ENCODE results near the gene CKAP5. TPM values are rescaled to one million over a fixed set of nuclear protein-coding genes. Genes with fewer than 3 reads are reported as not detected.
"Not testable (repeated sequence)": the region's sequence is repeated elsewhere in the genome, so short reads cannot be mapped to it uniquely, and the experiment has no call there.

Gene CKAP5
- total RNA-seq, 1 experiment from 2014 or later = 45.8 TPM

DNA sequence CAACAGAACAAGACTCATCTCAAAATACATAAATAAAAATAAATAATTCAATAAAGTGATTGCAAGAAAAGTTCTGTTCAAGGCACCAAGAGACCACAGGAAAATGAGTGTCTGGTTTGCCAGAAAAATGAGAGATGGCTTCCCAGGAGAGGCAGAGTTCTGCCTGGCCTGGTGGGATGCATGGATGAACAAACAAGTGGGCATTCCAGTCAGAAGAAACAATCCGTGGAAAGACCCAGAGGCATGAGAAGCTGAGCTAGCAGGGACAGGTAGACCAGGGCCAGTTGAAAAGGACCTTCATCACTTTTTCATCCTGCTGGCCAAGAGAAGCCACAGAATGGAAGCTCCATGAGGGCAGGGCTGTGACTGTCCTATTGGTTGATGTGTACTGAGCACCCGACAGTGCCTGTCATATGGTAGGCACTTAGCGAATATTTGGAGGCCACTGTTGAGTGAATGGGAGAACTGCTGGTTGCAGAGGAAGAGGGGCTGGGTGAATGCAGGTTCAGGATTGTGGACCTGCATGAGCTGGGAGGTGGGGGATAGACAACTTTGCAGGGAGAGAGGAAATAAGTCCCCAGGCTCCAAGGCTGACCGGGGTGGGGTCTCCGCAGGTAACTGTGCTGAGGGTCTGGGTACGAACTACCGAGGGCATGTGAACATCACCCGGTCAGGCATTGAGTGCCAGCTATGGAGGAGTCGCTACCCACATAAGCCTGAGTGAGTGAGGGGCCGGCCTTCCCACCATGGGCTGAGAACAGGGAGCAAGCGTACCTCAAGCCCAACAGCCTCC, 123.3 kb downstream of the CKAP5 start:
- no peak for DNase-seq (ENCODE audit: low read depth, low spot score)
- in situ Hi-C loops (cut with HindIII; ENCODE audit: low pct_unique_long_range_greater_than_20kb, low sequenced_read_pairs) = no loop called here

DNA sequence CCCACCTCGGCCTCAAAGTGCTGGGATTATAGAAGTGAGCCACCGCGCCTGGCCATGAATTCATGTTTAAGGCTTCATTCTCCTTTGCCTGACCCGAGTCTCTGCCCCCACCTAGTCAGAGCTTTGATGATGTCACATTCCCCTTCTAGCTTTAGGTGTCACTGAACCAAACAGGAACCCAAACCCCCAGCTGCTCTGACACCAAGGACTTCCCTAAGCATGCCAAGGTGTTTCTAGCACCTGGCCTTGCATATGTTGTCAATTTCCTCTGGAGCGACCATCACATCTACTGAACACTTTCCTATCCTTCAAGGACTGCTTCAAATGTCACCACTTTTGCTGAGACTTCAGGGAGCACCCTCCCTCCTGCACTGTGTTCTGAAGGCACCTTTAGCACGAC, 124.8 kb downstream of the CKAP5 start:
- DNase-seq (ENCODE audit: low read depth, low spot score) = no peak
- in situ Hi-C loops (cut with HindIII; ENCODE audit: low pct_unique_long_range_greater_than_20kb, low sequenced_read_pairs) = no loop called here

DNA sequence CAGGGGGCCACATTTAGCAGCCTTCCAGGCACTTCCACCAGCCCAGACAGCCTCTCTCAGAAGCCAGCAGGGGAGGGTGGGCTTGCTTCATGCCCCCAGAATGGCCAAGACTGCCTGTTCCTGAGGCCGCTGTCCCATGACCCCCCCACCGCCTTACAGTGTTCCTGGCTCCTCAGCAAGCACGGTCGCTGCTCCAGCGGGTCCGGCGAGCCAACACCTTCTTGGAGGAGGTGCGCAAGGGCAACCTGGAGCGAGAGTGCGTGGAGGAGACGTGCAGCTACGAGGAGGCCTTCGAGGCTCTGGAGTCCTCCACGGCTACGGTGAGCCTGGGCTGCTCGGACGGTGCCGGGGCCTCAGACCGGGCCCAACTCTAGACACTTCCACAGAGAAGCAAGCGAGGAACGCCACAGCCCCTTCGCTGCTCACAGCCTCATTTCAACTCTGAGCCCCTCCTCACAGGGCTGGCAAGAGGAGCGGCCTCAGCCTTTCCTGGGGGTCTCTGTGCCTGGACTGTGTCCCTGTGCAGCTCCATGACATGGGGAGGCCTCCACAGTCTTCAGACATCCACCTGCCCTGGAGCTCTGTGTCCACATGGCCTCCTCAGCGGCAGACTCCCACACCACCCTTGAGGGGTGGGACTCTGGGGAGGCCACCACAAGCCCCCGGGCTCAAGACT, 126.4 kb downstream of the CKAP5 start:
- DNase-seq (ENCODE audit: low read depth, low spot score) = no peak
- in situ Hi-C loops (cut with HindIII; ENCODE audit: low pct_unique_long_range_greater_than_20kb, low sequenced_read_pairs) = no loop called here

DNA sequence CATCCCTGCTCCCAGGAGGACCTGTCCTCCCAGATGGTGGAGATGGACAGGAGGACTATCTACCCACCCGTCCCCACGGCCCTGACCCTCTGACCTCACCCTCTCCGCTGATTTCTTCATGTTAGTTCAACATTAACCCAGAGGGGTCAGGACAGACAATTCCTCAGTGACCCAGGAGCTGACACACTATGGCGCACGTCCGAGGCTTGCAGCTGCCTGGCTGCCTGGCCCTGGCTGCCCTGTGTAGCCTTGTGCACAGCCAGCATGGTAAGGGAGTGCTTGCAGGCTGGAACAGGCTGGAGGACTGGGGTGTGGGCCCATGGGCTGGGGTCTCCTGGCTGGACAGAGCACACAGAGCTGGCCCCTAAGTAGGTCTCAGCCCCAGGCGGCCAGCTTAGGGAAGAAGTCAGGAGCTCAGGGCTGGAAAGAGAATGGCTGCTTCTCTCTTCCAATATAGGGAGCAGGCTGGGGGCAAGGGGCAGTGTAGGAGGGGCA, 127.0 kb downstream of the CKAP5 start, which contains the start of gene F2:
F2 (plus strand) TSS at position 166 of the 495 bp plus-strand sequence; CDS start at position 189, 23 bp downstream.
- in situ Hi-C loops (cut with HindIII; ENCODE audit: low pct_unique_long_range_greater_than_20kb, low sequenced_read_pairs) = no loop called here
- no peak for DNase-seq (ENCODE audit: low read depth, low spot score)

DNA sequence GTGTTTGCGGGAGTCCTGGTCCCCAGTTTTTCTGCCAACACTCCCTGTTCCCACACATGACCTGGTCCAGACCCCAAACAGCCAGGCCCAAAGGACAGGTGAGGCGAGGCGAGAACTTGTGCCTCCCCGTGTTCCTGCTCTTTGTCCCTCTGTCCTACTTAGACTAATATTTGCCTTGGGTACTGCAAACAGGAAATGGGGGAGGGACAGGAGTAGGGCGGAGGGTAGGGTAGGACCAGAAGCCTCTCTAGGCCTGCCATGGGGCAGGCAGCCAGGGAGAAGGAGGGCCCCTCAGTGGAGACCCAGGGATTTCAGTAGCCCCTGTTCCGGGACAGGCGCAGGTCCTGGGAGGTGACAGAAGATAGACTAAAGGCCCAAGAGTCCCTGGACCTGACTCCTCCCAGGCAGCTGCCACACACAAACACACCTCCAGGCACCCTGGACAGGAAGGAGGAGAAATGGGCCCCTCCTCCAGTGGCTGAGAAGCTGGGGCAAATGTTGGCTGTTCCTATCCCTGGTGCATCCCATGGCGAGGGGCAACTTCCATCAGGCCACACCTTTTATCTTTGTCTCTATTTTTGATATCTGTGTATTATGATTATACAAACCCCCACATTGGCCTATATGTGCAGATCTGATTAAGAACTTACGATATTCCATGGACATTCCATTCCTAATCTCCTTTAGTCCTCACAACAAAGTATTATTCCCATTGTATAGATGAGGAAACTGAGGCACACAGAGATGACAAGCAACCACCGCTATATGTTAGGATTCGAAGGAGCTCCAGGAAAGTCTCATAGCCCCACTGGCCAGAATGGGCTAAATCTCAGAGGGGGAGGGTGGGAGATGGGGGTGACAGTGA, 127.7 kb downstream of the CKAP5 start:
- in situ Hi-C loops (cut with HindIII; ENCODE audit: low pct_unique_long_range_greater_than_20kb, low sequenced_read_pairs) = no loop called here
- DNase-seq (ENCODE audit: low read depth, low spot score) = no peak

DNA sequence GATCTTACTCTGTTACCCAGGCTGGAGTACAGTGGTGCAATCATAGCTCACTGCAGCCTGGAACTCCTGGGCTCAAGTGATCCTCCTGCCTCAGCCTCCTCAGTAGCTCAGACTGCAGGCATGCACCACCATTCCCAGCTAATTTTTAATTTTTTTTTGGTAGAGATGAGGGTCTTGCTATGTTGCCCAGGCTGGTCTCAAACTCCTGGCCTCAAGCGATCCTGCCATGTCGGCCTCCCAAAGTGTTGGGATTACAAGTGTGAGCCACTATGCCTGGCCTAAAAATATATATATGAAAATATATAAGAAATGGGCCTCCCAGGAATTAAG, 128.3 kb downstream of the CKAP5 start:
- DNase-seq (ENCODE audit: low read depth, low spot score); in situ Hi-C loops (cut with HindIII; ENCODE audit: low pct_unique_long_range_greater_than_20kb, low sequenced_read_pairs): not testable (repeated sequence)

DNA sequence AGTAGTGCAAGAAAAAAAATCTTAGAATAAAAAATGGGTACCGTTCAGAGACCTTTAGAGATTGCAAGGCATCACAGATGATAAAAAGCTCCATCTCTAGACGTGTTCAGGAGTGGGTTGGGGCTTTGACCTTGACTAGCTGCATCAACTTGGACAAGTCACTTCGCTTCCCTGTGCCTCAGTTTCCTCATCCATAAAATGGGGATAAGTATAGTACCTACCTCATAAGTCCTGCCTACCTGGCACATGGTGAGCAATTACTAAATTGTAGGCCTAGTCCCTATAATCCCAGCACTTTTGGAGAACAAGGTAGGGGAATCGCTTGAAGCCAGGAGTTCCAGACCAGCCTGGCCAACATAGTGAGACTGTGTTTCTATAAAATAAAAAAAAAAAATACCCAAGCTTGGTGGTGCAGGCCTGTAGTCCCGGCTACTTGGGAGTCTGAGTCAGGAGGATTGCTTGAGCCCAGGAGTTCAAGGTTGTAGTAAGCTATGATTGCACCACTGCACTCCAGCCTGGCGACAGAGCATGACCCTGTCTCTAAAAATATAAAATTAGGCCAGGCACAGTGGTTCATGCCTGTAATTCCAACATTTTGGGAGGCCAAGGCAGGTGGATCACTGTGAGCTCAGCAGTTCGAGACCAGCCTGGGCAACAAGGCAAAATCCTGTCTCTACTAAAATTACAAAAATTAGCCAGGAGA, 133.1 kb downstream of the CKAP5 start:
- no peak for DNase-seq (ENCODE audit: low read depth, low spot score)
- in situ Hi-C loops (cut with HindIII; ENCODE audit: low pct_unique_long_range_greater_than_20kb, low sequenced_read_pairs) = no loop called here

DNA sequence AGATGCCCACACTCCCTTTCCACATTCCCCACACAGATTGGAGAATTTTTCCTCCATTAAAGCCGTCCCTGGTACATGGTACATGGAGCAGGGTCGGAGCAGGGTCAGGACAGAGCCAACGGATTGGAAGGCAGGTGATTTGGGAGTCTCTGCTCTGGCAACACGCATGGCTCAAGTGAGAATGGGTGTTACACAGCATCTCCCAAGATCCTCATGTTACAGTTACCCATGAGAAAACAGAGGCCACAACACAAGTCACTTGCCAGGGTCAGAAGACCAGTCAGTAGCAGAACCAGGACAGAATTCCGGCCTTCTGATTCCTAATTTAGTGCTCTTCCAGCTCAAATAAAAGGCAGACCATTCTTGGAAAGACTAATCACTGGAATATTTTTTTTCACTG, 134.8 kb downstream of the CKAP5 start:
- in situ Hi-C loops (cut with HindIII; ENCODE audit: low pct_unique_long_range_greater_than_20kb, low sequenced_read_pairs) = no loop called here
- peak; percentile 25 for DNase-seq (ENCODE audit: low read depth, low spot score)

DNA sequence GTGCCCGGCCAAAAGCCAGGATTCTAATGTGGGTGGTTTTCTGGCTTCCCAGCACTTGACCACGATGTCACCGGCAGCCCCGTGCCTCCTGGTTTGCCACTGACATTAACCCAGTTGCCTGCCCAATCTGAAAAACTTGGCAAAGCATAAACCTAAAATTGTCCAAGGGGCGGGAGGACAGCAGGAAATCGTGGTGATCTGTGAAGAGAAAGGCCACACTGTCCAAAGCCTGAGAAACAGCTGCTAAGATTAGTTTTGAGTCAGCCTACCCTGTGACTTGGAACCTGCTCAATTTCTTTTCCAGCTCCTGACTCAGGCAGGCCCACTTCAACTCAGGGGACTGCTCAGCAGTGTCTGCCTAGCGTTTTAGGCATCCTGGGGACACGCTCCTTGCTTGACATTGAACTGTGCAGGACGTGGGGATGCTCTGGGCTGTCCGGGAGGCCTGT, 135.2 kb downstream of the CKAP5 start:
- DNase-seq (ENCODE audit: low read depth, low spot score) = peak; percentile 89
- in situ Hi-C loops (cut with HindIII; ENCODE audit: low pct_unique_long_range_greater_than_20kb, low sequenced_read_pairs) = no loop called here

DNA sequence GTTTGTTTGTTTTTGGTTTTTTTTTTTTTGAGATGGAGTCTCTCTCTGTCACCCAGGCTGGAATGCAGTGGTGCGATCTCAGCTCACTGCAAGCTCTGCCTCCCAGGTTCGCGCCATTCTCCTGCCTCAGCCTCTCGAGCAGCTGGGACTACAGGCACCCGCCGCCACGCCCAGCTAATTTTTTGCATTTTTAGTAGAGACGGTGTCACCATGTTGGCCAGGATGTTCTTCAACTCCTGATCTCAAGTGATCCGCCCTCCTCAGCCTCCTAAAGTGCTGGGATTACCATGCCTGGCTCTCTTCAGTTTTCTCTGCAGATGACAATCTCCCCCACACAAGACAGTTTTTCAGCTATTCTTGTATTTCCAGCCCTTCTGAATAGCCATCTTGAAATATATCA, 136.7 kb downstream of the CKAP5 start:
- in situ Hi-C loops (cut with HindIII; ENCODE audit: low pct_unique_long_range_greater_than_20kb, low sequenced_read_pairs); DNase-seq (ENCODE audit: low read depth, low spot score): not testable (repeated sequence)

DNA sequence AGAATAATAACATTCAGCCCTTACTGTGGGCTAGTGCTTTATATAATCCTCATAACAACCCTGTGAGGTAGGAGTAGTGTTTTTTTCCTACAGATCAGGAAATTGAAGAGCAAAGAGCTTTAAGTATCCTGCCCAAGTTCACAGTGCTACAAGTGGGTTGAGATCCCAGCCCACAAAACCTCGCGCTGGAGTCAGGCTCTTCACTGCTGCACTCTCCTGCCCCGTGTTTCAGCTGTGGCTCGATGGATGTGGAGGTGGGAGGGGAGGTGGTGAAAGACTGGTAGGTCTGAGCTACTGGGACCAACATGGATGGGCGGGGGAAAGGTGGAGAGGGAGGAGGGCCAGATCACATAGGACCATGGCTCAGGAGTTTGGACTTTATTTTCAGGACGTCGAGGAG, 139.2 kb downstream of the CKAP5 start:
- in situ Hi-C loops (cut with HindIII; ENCODE audit: low pct_unique_long_range_greater_than_20kb, low sequenced_read_pairs) = no loop called here
- no peak for DNase-seq (ENCODE audit: low read depth, low spot score)

DNA sequence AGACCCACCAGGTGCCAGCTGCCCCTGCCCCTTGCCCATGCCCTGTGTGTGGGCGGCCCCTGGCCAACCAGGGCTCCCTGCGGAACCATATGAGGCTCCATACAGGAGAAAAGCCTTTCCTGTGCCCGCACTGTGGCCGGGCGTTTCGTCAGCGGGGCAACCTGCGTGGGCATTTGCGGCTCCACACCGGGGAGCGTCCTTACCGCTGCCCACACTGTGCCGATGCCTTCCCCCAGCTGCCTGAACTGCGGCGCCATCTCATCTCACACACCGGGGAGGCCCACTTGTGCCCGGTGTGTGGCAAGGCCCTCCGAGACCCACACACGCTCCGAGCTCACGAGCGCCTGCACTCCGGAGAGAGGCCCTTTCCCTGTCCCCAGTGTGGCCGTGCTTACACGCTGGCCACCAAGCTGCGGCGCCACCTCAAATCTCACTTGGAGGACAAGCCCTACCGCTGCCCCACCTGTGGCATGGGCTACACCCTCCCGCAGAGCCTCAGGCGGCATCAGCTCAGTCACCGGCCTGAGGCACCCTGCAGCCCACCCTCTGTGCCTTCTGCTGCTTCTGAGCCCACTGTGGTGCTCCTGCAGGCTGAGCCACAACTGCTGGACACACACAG, 140.9 kb downstream of the CKAP5 start:
- no peak for DNase-seq (ENCODE audit: low read depth, low spot score)
- in situ Hi-C loops (cut with HindIII; ENCODE audit: low pct_unique_long_range_greater_than_20kb, low sequenced_read_pairs) = no loop called here

DNA sequence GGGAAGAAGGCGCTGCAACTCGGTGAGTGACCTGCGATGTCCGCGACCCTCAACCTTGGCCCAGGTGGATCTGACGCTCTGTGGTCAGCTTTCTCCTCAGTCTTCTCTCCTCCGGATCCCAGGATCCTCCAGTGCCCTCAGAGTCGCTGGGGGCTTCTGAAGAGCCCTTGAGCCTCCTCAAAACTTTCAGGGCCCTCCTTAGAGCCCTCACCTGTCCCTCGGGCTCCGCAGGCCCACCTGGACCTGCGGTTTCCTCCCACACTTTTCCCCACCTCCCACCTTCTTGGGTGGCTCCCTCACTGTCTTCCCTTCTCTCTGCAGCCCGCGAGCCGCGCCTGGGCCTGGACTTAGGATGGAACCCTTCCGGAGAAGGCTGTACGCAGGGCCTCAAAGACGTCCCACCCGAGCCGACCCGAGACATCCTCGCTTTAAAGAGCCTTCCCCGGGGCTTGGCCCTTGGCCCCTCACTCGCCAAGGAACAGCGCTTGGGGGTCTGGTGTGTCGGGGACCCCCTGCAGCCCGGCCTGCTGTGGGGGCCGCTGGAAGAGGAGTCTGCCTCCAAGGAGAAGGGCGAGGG, 144.9 kb downstream of the CKAP5 start:
- no peak for DNase-seq (ENCODE audit: low read depth, low spot score)
- in situ Hi-C loops (cut with HindIII; ENCODE audit: low pct_unique_long_range_greater_than_20kb, low sequenced_read_pairs) = no loop called here

DNA sequence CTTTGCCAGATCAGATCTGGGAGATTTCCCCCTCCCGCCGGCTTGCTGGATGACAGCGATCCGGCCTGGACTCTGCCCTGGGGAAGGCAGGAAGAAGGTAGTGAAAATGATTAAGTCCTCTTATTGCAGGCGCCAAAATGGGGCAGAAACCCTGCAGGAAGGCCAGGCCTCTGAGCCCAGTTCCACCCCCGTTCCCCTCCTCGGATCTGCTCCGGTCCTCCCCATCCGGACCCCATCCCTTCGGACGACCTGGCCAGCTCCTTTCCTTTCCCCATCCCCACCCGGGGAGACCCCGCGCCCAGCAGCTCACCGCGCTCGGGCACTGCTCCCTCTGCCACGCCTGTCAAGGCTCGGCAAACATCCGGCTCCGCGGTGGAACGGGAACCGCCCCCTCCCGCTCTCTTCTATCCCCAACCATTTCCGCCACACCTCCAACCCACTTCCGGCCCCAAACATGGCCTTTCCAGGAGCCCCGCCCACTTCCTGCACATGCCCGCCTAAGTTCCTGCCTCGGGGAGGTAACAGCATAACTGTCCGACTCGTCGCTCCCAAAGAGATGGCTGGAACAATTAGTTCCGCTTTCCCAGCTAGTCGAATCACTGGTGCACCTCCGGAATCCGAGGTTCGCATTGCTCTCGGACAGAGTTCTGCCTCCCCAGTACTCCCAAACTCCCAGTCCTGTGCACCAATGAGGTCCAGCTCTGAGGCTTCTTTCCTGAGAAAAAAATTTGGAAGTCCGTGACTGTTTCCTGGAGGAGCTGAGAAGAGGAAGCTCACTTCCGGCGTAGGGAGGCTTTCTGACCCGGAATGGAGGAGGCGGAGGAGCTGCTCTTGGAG, 145.6 kb downstream of the CKAP5 start, which contains the start of the genes ARHGAP1 and ZNF408:
ARHGAP1 (minus strand) TSS at position 379 of the 837 bp plus-strand sequence. CDS start 4,512 bp downstream, outside the sequence.
ZNF408 (plus strand) TSS at position 791 of the 837 bp plus-strand sequence; CDS start at position 808, 17 bp downstream.
- DNase-seq (ENCODE audit: low read depth, low spot score) = peak; percentile 99
- in situ Hi-C loops (cut with HindIII; ENCODE audit: low pct_unique_long_range_greater_than_20kb, low sequenced_read_pairs) = no loop called here

DNA sequence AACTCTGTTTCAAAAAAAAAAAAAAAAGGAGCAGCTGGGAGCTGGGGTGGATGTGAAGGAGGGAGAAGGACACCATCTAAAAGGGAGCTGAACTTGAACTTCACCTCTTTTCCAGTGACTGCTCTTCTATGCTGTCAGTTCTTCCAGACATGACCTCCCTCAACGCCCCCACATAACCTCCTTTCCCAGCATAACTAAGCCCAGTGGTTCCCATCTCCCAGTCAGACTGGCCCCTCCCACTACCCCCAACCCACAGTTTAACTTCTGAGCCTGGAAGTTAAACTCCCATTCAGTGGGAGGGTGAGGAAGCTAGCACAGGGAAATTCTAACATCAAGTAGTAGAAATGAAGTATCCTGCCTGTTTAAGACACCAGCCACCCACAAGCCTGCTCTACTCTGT, 147.5 kb downstream of the CKAP5 start:
- in situ Hi-C loops (cut with HindIII; ENCODE audit: low pct_unique_long_range_greater_than_20kb, low sequenced_read_pairs) = no loop called here
- no peak for DNase-seq (ENCODE audit: low read depth, low spot score)

DNA sequence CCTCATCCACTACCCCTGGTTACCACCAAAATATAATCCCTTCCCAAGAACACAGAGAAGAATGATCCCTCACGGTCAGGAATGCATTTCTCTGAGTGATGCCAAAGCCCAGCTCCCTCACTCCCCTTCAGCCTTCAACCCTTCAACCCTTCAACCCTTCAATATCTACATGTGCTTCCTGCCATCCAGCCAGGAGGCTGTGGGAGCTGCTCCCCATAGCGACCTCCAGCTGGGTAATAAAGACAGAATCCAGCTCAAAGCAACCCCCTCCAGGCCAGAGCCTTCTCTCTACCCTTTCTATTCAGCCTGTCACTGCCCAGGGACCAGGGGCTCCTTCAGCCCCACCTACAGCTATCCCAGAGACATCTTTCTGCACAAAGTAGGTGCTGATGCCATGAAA, 148.4 kb downstream of the CKAP5 start:
- no peak for DNase-seq (ENCODE audit: low read depth, low spot score)
- in situ Hi-C loops (cut with HindIII; ENCODE audit: low pct_unique_long_range_greater_than_20kb, low sequenced_read_pairs) = no loop called here
